ENCODE results near the gene POLR3E.
"Not testable (repeated sequence)": the region's sequence is repeated elsewhere in the genome, so short reads cannot be mapped to it uniquely, and the experiment has no call there.

The POLR3E gene

GRCh38 chr16:22337045-22337444, 39.8 kb downstream of the POLR3E start:
- DNase-seq: no peak

- no peak for DNase-seq
Observed at GRCh38 chr16:22337849-22338635, 40.8 kb downstream of the POLR3E start.

- DNase-seq: no peak
Observed at GRCh38 chr16:22340945-22341344, 43.7 kb downstream of the POLR3E start.

GRCh38 chr16:22342082-22342481, 44.9 kb downstream of the POLR3E start:
- DNase-seq: no peak

- no peak for DNase-seq
Observed at GRCh38 chr16:22346483-22346882, 49.3 kb downstream of the POLR3E start.

GRCh38 chr16:22347100-22347820, 50.1 kb downstream of the POLR3E start:
- DNase-seq: no peak

GRCh38 chr16:22348291-22348690, 51.1 kb downstream of the POLR3E start:
- DNase-seq: no peak

GRCh38 chr16:22351017-22351416, 53.8 kb downstream of the POLR3E start:
- DNase-seq: not testable (repeated sequence)

GRCh38 chr16:22352140-22352539, 54.9 kb downstream of the POLR3E start:
- no peak for DNase-seq

- DNase-seq: no peak
Observed at GRCh38 chr16:22352723-22353122, 55.5 kb downstream of the POLR3E start.

- no peak for DNase-seq
Observed at GRCh38 chr16:22353191-22353919, 56.1 kb downstream of the POLR3E start.

- DNase-seq: no peak
Observed at GRCh38 chr16:22353933-22354541, 56.8 kb downstream of the POLR3E start.

- no peak for DNase-seq
Observed at GRCh38 chr16:22355487-22355908, 58.3 kb downstream of the POLR3E start.

GRCh38 chr16:22356930-22357634, 59.9 kb downstream of the POLR3E start:
- no peak for DNase-seq

- no peak for DNase-seq
Observed at GRCh38 chr16:22357635-22357971, 60.4 kb downstream of the POLR3E start.

- DNase-seq: no peak
Observed at GRCh38 chr16:22358000-22358399, 60.8 kb downstream of the POLR3E start.

GRCh38 chr16:22359679-22360078, 62.5 kb downstream of the POLR3E start:
- DNase-seq: no peak

- DNase-seq: no peak
Observed at GRCh38 chr16:22360963-22361659, 63.9 kb downstream of the POLR3E start.

GRCh38 chr16:22364241-22364640, 67.0 kb downstream of the POLR3E start:
- DNase-seq: no peak

GRCh38 chr16:22366371-22366770, 69.2 kb downstream of the POLR3E start:
- no peak for DNase-seq

GRCh38 chr16:22366889-22367288, 69.7 kb downstream of the POLR3E start:
- DNase-seq: no peak

All from NCI-H187 treated with DMSO at 0.1 percent for 48 hours (cell line).